Measurements from ENCODE around the gene SEMG2.

SEMG2 gene

GRCh38 chr20:45193331-45193730 is 27.8 kb upstream of the SEMG2 start:
- Histone ChIP-seq H3K36me3 (replicated peaks) (no peaks in the 10 kb centered on the region), H3K4me3 (ENCODE audit: low read depth, low read length) (no peak overlapping the region), H3K27me3 (replicated peaks) (no peaks in the 10 kb centered on the region), H3K27ac (no peak overlapping the region)
- in situ Hi-C loops (cut with HindIII; ENCODE audit: low pct_ligation_motif_present, low sequenced_read_pairs): no loop called here
- no peak for DNase-seq
- no peak for TF ChIP-seq CTCF (IDR thresholded peaks at IDR 0.05; ENCODE audit: low read depth, low read length, missing control alignments)

DNA sequence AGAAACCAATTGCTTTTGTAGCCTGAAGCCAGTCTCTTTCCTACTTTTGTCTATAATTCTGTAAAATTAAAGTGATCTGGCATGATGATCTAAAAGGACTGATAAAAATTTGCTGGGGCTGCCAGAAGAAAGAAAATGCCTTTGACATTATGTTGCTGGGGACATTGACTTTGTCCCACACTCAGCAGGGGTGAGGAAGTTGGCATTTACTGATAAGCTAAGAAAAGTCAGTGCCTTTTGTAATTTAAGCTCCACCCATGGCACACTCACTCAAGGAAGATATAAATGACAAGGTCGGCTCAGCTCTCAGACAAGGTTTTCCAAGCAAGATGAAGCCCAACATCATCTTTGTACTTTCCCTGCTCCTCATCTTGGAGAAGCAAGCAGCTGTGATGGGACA is 14.4 kb upstream of the SEMG2 start, which contains the start of gene SEMG1:
Gene SEMG1, plus strand, starts transcription at position 309 of the 400 bp plus-strand sequence. Its CDS starts 21 bp downstream, at position 330.
- Histone ChIP-seq H3K36me3 (replicated peaks) (no peaks in the 10 kb centered on the region), H3K4me3 (ENCODE audit: low read depth, low read length) (no peak within 1 kb of the TSS), H3K27ac (no peak within 1 kb of the TSS), H3K27me3 (replicated peaks) (peaks cover 2% of the 10 kb centered on the region)
- no peak for TF ChIP-seq CTCF (IDR thresholded peaks at IDR 0.05; ENCODE audit: low read depth, low read length, missing control alignments)
- in situ Hi-C loops (cut with HindIII; ENCODE audit: low pct_ligation_motif_present, low sequenced_read_pairs): no loop called here
- no peak for DNase-seq

- H3K27ac ChIP-seq: no peak overlapping the region
Measured at GRCh38 chr20:45209924-45210323, 11.2 kb upstream of the SEMG2 start.

GRCh38 chr20:45211569-45212474 is 9.4 kb upstream of the SEMG2 start:
- Histone ChIP-seq H3K27ac (no peak overlapping the region), H3K36me3 (replicated peaks) (no peaks in the 10 kb centered on the region), H3K27me3 (replicated peaks) (no peaks in the 10 kb centered on the region), H3K4me3 (ENCODE audit: low read depth, low read length) (no peak overlapping the region)
- in situ Hi-C loops (cut with HindIII; ENCODE audit: low pct_ligation_motif_present, low sequenced_read_pairs): no loop called here
- DNase-seq: no peak
- TF ChIP-seq CTCF (IDR thresholded peaks at IDR 0.05; ENCODE audit: low read depth, low read length, missing control alignments): no peak

More at GRCh38 chr20:45209924-45210323, 11.2 kb upstream of the SEMG2 start:
- no peak for DNase-seq
- in situ Hi-C loops (cut with HindIII; ENCODE audit: low pct_ligation_motif_present, low sequenced_read_pairs): no loop called here
- Histone ChIP-seq H3K36me3 (replicated peaks) (no peaks in the 10 kb centered on the region), H3K4me3 (ENCODE audit: low read depth, low read length) (no peak overlapping the region), H3K27me3 (replicated peaks) (no peaks in the 10 kb centered on the region)
- TF ChIP-seq CTCF (IDR thresholded peaks at IDR 0.05; ENCODE audit: low read depth, low read length, missing control alignments): no peak

DNA sequence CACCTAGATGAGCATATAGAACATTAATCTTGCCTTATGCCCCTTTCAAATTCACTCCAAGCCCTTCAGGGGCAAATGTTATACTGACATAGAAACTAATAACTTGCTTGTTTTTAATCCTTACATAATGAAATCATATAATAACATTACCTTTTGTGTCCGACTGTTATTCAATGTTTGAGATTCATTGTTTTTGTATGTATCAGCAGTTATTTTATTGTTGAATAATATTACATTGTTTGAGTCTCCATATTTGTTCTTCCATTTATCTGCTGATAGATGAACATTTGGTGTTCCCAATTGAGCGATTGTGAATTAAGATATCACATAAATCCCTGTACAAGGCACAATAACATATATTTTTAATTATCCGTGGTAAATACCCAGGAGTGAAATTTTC is 8.3 kb upstream of the SEMG2 start:
- no peak for DNase-seq
- Histone ChIP-seq H3K27me3 (replicated peaks) (no peaks in the 10 kb centered on the region), H3K27ac (no peak overlapping the region), H3K4me3 (ENCODE audit: low read depth, low read length) (no peak overlapping the region), H3K36me3 (replicated peaks) (no peaks in the 10 kb centered on the region)
- in situ Hi-C loops (cut with HindIII; ENCODE audit: low pct_ligation_motif_present, low sequenced_read_pairs): no loop called here
- TF ChIP-seq CTCF (IDR thresholded peaks at IDR 0.05; ENCODE audit: low read depth, low read length, missing control alignments): no peak

Measured in brain microvascular endothelial cell (primary cell).